HG03558 (cell line): Measurements from ENCODE around the gene NPAS1.

Experiments used
- ATAC-seq: cut with Tn5 transposase; IDR thresholded peaks from one replicate; pipeline ENCODE4 v1.9.1; 2021; ENCODE audit warnings: moderate number of reproducible peaks; ENCODE audit not compliant: unreplicated experiment; ENCODE audit errors: extremely low read depth

Gene NPAS1, protein sequence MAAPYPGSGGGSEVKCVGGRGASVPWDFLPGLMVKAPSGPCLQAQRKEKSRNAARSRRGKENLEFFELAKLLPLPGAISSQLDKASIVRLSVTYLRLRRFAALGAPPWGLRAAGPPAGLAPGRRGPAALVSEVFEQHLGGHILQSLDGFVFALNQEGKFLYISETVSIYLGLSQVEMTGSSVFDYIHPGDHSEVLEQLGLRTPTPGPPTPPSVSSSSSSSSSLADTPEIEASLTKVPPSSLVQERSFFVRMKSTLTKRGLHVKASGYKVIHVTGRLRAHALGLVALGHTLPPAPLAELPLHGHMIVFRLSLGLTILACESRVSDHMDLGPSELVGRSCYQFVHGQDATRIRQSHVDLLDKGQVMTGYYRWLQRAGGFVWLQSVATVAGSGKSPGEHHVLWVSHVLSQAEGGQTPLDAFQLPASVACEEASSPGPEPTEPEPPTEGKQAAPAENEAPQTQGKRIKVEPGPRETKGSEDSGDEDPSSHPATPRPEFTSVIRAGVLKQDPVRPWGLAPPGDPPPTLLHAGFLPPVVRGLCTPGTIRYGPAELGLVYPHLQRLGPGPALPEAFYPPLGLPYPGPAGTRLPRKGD

DNA sequence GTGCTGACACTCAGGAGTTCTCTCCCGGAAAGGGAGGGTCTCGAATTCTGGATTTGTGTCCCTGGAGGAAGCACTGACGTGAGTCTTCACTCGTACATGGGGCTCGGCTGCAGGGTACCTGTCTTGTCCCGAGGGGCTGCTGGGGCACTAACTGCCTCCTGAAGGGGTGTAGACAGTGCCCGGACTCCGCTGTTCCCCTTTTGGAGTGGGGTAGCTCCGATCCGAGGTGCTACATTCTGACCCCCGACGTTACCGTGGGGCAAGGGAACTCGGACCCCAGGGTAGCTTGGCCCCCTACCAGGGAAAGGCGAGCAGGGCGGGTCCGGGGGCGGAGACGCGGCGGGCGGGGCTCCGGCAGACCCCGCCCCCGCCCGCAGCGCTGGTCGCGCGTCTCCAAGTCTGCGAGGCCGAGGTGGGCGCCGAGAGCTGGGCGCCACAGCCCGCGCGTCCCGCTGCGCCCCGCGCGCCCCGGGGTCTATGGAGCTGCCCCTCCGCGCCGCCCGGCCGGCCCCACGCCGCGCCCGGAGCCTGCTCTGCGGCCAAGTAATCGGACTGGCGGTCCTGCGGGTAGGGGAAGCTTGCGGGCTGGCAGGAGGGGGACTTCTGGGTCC is at the start of gene NPAS1:
Gene NPAS1 (plus strand): TSS at position 407 of the 611 bp plus-strand sequence. CDS start 1,211 bp downstream, outside the sequence.
- ATAC-seq, result no peak

GRCh38 chr19:46970815-46971214 is 48.8 kb upstream of the NPAS1 start:
- no peak for ATAC-seq

- no peak for ATAC-seq
These were observed 47.3 kb upstream of the NPAS1 start for GRCh38 chr19:46972311-46972710.

DNA sequence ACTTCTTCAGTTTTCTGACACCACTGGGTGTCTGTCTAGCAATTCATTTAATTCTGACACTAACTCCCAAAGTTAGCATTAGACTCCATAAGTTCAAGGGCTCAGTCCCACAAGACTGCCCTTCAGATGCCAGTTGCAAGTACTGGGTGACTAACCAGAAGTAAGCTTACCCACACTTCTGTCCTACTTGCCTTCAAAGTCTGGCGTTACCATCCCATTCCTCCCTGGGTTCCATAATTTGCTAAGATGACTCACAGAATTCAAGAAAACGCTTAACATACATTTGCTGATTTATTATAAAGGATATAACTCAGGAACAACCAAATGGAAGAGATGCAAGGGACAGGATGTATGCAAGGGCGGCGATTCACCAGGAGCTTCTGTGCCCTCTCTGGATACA is 45.5 kb upstream of the NPAS1 start:
- no peak for ATAC-seq

DNA sequence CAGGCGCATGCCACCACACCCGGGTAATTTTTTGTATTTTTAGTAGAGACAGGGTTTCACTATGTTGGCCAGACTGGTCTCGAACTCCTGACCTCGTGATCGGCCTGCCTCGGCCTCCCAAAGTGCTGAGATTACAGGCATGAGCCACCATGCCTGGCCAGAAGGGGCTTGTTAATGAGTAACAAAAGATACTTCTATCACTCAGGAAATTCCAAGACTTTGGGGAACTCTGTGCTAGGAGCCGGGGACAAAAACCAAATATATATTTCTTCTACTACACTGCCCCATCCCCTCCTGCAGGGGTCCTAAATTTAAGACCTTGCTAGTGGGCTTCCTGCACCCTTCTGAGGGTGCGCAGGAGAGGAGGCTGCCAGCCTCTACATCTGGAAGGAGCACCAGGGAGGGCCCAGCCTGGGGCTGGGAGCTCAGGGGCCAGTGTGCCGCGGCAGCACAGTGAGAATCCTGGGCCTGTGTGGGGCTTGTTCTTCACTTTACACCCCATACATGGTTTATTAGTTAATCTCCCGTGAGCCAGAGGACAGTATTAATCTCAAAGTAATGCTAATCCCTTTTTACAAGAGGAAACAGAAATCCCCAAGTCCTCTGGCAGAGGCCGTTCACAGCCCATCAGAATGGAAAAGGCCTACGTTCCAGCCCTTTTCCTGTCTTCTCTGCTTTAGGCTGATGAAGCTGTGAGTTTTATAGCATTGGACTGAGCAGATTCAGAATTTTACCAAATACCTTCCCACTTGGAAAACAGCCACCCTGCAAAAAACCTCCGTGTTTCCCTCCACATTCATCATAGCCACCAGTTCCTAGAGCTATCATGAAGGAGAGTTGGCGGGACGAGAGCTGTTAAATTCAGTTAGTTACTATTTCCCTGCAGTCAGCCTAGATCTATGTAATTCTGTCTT is 44.4 kb upstream of the NPAS1 start:
- ATAC-seq, result no peak

GRCh38 chr19:46975925-46976782 is 43.5 kb upstream of the NPAS1 start:
- ATAC-seq, result no peak

- ATAC-seq, result no peak
These were observed 42.8 kb upstream of the NPAS1 start for GRCh38 chr19:46976845-46977320.

DNA sequence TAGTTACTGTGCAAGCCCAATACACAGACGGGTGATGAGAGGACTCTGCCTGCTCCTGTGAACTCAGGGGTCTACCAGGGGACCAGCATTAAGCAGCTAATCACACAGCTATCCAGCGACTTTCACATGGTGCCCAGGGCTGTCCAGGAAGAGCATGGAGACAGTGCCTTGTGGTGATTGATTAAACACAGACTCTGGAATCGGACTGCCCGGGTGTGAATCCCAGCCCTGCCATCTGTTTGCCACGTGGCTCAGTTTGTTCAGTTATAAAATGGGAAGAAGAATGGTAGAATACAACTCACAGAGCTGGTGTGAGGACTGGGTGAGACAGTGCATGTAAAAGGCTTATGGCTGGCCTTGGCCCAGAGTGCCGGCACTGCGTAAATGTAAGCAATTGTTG is 42.1 kb upstream of the NPAS1 start:
- ATAC-seq, result no peak

GRCh38 chr19:46978171-46978869 is 41.3 kb upstream of the NPAS1 start:
- no peak for ATAC-seq

- no peak for ATAC-seq
These were observed 40.2 kb upstream of the NPAS1 start for GRCh38 chr19:46979126-46980105.

- ATAC-seq, result no peak
These were observed 38.9 kb upstream of the NPAS1 start for GRCh38 chr19:46980761-46981160.

- no peak for ATAC-seq
These were observed 38.2 kb upstream of the NPAS1 start for GRCh38 chr19:46981286-46981945.

- no peak for ATAC-seq
These were observed 36.5 kb upstream of the NPAS1 start for GRCh38 chr19:46983097-46983496.

DNA sequence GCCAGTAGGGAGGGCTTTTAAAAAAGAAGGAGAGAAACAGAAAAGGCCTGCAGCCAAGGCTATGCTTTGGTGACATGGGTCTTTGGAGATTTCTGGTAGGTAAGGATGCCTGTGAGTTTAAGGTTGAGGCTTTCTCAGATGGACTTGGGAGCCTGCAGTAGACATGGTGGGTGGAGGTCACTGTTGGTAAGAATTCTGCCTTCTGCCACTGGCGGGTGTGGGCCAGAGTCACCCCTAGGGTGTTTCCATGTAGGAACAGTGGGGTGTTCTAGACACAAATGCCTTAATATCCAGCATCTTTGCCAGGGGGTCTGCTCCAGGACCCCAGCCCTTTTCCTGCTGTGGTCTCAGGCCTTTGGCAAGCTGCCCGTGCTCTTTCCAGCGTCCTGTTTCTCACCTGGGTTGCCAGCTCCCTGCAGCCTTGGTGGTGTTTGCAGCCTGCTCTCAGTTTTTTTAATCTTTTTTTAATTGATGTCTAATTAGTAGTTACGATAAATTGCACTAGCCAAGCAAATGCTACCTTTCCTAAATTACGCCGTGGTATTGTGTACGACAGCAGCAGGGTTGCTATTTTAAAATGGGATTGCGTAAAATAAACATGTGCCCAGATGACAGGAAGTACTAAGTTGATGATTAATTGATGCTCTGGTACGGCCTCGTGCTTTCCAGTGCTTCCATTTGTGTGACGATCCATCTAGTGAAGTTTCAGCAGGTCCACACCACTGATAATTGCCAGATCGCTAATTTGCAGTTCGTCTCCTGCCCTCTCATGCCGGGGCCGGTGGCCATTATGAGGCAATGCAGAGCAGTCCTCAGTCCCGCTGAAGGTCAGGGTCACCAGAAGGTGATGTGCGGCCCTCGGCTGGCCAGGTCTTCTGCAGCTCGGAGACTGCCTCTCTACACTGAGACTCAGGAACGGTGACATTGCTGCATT is 35.3 kb upstream of the NPAS1 start:
- no peak for ATAC-seq

DNA sequence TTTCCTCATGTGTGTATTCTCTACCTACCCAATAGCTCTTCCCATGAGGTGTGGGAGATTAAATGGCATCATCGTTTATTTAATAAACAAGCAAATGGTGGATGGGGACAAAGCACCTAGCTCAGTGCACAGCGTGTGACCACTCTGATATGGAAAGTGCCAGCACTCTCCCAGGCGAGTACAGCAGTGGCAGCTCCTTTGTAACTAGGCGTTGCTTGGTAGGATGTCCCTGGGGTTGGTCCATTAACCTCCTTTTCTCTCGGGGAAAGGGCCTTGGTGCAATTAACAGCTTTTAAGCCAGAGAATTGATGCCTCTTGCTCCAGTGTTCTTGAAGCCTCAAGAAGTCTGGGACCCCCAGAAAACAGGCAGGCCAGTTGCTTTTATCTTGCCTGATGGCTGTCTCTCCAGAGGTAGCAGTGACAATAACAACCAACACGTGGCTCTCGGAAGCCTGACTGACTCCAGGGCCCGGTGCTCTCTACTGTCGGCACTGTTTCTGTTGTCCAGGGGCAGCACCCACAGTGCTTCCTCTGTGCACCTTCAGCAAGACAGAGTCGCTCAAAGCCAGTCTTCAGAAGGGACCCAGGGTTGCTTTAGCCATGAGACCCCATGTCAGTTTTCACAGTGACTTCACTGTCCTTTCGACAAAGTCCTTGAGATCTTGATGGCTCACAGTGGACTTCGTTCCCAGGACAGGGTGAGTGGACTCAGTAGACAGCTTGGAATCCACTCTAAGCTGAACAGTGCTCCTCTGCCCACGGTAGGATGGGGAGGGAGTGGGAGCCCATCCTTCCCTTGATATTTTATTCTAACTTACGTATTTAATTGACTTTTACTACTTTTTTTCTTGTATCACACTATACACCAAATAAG is 33.9 kb upstream of the NPAS1 start:
- ATAC-seq, result no peak
